H9 (cell line): Measurements from ENCODE around the gene WNT4. TPM values are rescaled to one million over a fixed set of nuclear protein-coding genes. Genes with fewer than 3 reads are reported as not detected.

Source experiments
- DNase-seq: peaks from one replicate; pipeline ENCODE4 v3.0.0-alpha.2; 2017
- H2AFZ ChIP-seq: one replicate; pipeline ENCODE4 v1.6.1; 2013; ENCODE audit warnings: mild to moderate bottlenecking, low read length, control low read depth, moderate library complexity
- H2AK5ac ChIP-seq: 2 replicates; pipeline ENCODE4 v1.6.1; 2013; ENCODE audit warnings: low read length, control low read depth, mixed read lengths; ENCODE audit not compliant: insufficient read length
- H2BK120ac ChIP-seq: one replicate; pipeline ENCODE4 v1.6.1; 2013; ENCODE audit warnings: low read depth, mild to moderate bottlenecking, low read length, control low read depth, inconsistent platforms; ENCODE audit not compliant: poor library complexity, severe bottlenecking
- H2BK12ac ChIP-seq: 2 replicates; pipeline ENCODE4 v1.6.1; 2013; ENCODE audit warnings: low read length, control low read depth, mixed read lengths, low read depth; ENCODE audit not compliant: insufficient read length
- H2BK15ac ChIP-seq: 2 replicates; pipeline ENCODE4 v1.6.1; 2013; ENCODE audit warnings: low read depth, low read length, control low read depth
- H2BK20ac ChIP-seq: one replicate; pipeline ENCODE4 v1.6.1; 2013; ENCODE audit warnings: low read depth, mild to moderate bottlenecking, low read length, control low read depth, inconsistent platforms; ENCODE audit not compliant: poor library complexity, severe bottlenecking
- H2BK5ac ChIP-seq: 2 replicates; pipeline ENCODE4 v1.6.1; 2013; ENCODE audit warnings: low read length, control low read depth, mixed read lengths; ENCODE audit not compliant: insufficient read length
- H3K14ac ChIP-seq: 2 replicates; pipeline ENCODE4 v1.6.1; 2013; ENCODE audit warnings: low read length, control low read depth; ENCODE audit not compliant: insufficient read depth
- H3K18ac ChIP-seq: 2 replicates; pipeline ENCODE4 v1.6.1; 2013; ENCODE audit warnings: low read depth, mild to moderate bottlenecking, mixed read lengths, low read length, control low read depth; ENCODE audit not compliant: insufficient read length
- H3K23ac ChIP-seq: 2 replicates; pipeline ENCODE4 v1.6.1; 2013; ENCODE audit warnings: low read length, control low read depth, mixed read lengths, low read depth; ENCODE audit not compliant: insufficient read length
- H3K23me2 ChIP-seq: 2 replicates; pipeline ENCODE4 v1.6.1; 2013; ENCODE audit warnings: low read depth, mild to moderate bottlenecking, mixed read lengths, low read length, control low read depth; ENCODE audit not compliant: insufficient read length, poor library complexity, severe bottlenecking
- H3K27ac ChIP-seq: 2 replicates; pipeline ENCODE4 v1.5.1; 2013; ENCODE audit warnings: low read length, control low read depth, mixed read lengths, low read depth; ENCODE audit not compliant: insufficient read length
- H3K27me3 ChIP-seq: 2 replicates; pipeline ENCODE4 v1.6.1; 2013; ENCODE audit warnings: low read length, control low read depth, inconsistent platforms; ENCODE audit not compliant: insufficient read depth
- H3K4ac ChIP-seq: 2 replicates; pipeline ENCODE4 v1.6.1; 2013; ENCODE audit warnings: low read depth, mild to moderate bottlenecking, control low read depth, inconsistent platforms, low read length, moderate library complexity
- H3K4me1 ChIP-seq: 2 replicates; pipeline ENCODE4 v1.6.1; 2013; ENCODE audit warnings: low read length, control low read depth, inconsistent platforms; ENCODE audit not compliant: insufficient read depth
- H3K4me2 ChIP-seq: 2 replicates; pipeline ENCODE4 v1.6.1; 2013; ENCODE audit warnings: low read length, control low read depth, mixed read lengths; ENCODE audit not compliant: insufficient read length, insufficient read depth
- H3K56ac ChIP-seq: 2 replicates; pipeline ENCODE4 v1.6.1; 2013; ENCODE audit warnings: low read depth, mild to moderate bottlenecking, mixed read lengths, low read length, control low read depth; ENCODE audit not compliant: insufficient read length
- H3K79me1 ChIP-seq: 2 replicates; pipeline ENCODE4 v1.6.1; 2013; ENCODE audit warnings: low read depth, mild to moderate bottlenecking, moderate library complexity, low read length, control low read depth, inconsistent platforms; ENCODE audit not compliant: insufficient read depth, poor library complexity, severe bottlenecking
- H3K79me2 ChIP-seq: 2 replicates; pipeline ENCODE4 v1.6.1; 2013; ENCODE audit warnings: low read length, control low read depth, inconsistent platforms; ENCODE audit not compliant: insufficient read depth
- H3K9ac ChIP-seq: 2 replicates; pipeline ENCODE4 v1.6.1; 2013; ENCODE audit warnings: low read length, control low read depth, mixed read lengths; ENCODE audit not compliant: insufficient read length; ENCODE audit errors: extremely low read depth
- H3K9me3 ChIP-seq: one replicate; pipeline ENCODE4 v1.6.1; 2013; ENCODE audit warnings: low read depth, low read length, inconsistent platforms; ENCODE audit not compliant: control insufficient read depth
- H3T11ph ChIP-seq: one replicate; pipeline ENCODE4 v1.6.1; 2013; ENCODE audit warnings: mild to moderate bottlenecking, low read length, control low read depth, inconsistent platforms
- H4K20me1 ChIP-seq: one replicate; pipeline ENCODE4 v1.6.1; 2013; ENCODE audit not compliant: control insufficient read depth, insufficient read length, insufficient read depth
- H4K5ac ChIP-seq: 2 replicates; pipeline ENCODE4 v1.6.1; 2013; ENCODE audit warnings: low read depth, mild to moderate bottlenecking, mixed read lengths, low read length, control low read depth; ENCODE audit not compliant: insufficient read length
- H4K8ac ChIP-seq: replicated peaks from 2 replicates; pipeline ENCODE4 v1.6.1; 2013; ENCODE audit warnings: low read length, control low read depth, mixed read lengths, low read depth; ENCODE audit not compliant: insufficient read length
- H4K91ac ChIP-seq: 2 replicates; pipeline ENCODE4 v1.6.1; 2013; ENCODE audit warnings: low read depth, mild to moderate bottlenecking, moderate library complexity, mixed read lengths, low read length, control low read depth; ENCODE audit not compliant: insufficient read length
- H3K27ac Mint-ChIP-seq, 3 experiments: 2 replicates in 2 of 3; 3 replicates in 1 of 3; pipeline ENCODE4 v1.8.0; 2020 to 2021; ENCODE audit warnings: mixed read lengths in 3 of 3, mild to moderate bottlenecking in 1 of 3, moderate library complexity in 1 of 3
- H3K27me3 Mint-ChIP-seq: 2 replicates; pipeline ENCODE4 v1.8.0; 2021; ENCODE audit warnings: low read depth, mild to moderate bottlenecking, moderate library complexity, mixed read lengths
- H3K36me3 Mint-ChIP-seq, 3 experiments: 2 replicates in 2 of 3; 3 replicates in 1 of 3; pipeline ENCODE4 v1.8.0; 2020 to 2021; ENCODE audit warnings: low read depth in 3 of 3, mixed read lengths in 3 of 3; ENCODE audit not compliant: insufficient read depth in 1 of 3
- H3K4me1 Mint-ChIP-seq, 2 experiments: 2 replicates each; pipeline ENCODE4 v1.8.0; 2020; ENCODE audit warnings: mixed read lengths in 2 of 2
- H3K4me3 Mint-ChIP-seq, 2 experiments: 2 replicates in 1 of 2; 3 replicates in 1 of 2; pipeline ENCODE4 v1.8.0; 2020 to 2021; ENCODE audit warnings: mild to moderate bottlenecking in 2 of 2, mixed read lengths in 2 of 2, moderate library complexity in 1 of 2
- H3K9me3 Mint-ChIP-seq, 2 experiments: 2 replicates in 1 of 2; 3 replicates in 1 of 2; pipeline ENCODE4 v1.8.0; 2020; ENCODE audit warnings: mild to moderate bottlenecking in 2 of 2, mixed read lengths in 2 of 2, moderate library complexity in 1 of 2
- CTCF ChIP-seq: fragments of 200-600 bp; sonication (generic); conservative IDR thresholded peaks from 3 replicates; pipeline ENCODE4 v1.8.0; 2021; ENCODE audit warnings: antibody characterized with exemption, mild to moderate bottlenecking
- whole genome bisulfite sequencing: extraction: QIAGEN DNeasy Blood & Tissue Kit; methylation state at CpG from one replicate; pipeline ENCODE4 v1.1.7; 2013; ENCODE audit warnings: missing lambda C conversion rate, low lambda C conversion rate, mixed read lengths; ENCODE audit not compliant: insufficient read length; ENCODE audit errors: extremely low coverage; 5-methylcytosine and 5-hydroxymethylcytosine counted together
- total RNA-seq: library from RNA; stranded (reverse); gene quantifications from 2 replicates; pipeline ENCODE4 v1.2.1, GENCODE V29; 2021

Gene WNT4
- total RNA-seq, 1 experiment from 2014 or later: 1.4 TPM

DNA sequence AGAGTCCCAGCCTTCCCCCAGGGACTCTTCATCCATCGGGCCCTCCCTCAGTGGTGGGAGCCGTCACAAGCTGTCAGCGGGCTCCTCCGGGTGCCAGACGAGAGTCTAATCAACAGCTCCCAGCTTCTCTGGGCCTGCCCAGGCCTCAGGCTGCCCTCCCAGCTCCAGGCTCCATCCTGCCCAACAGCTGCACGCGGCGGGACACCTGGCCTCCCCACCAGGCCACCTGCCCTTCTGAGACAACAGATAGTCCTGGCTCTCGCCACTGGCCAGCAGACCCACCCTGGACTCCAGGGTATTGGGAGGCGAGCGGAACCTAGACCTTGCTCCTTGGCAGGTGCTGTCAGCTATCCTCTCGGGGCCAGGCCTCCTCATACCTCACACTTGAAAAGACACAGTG is 3.1 kb downstream of the WNT4 start:
- no peak overlapping the region for H3K4ac ChIP-seq
- no peak overlapping the region for H3K9ac ChIP-seq
- Mint-ChIP-seq H3K27ac (no peak overlapping the region), H3K4me1 (peaks cover 42 to 45% of the 10 kb centered on the region in 2 experiments), H3K9me3 (no peaks in the 10 kb centered on the region; a peak in 1 of 5 replicates), H3K27me3 (peaks cover 54% of the 10 kb centered on the region), H3K4me3 (no peak overlapping the region), H3K36me3 (no peaks in the 10 kb centered on the region)
- H4K91ac ChIP-seq: no peak overlapping the region
- peaks cover 12% of the 10 kb centered on the region; the same call in 1 of the 2 replicates for H3K27me3 ChIP-seq
- H2BK15ac ChIP-seq: no peak overlapping the region
- no peaks in the 10 kb centered on the region; the same call in 1 of the 2 replicates for H3K4me1 ChIP-seq
- H2AFZ ChIP-seq: no peak overlapping the region
- H2BK12ac ChIP-seq: no peak overlapping the region
- no peak overlapping the region for H2BK5ac ChIP-seq
- no peaks in the 10 kb centered on the region for H3K9me3 ChIP-seq
- H2BK20ac ChIP-seq: no peak overlapping the region
- no peak overlapping the region for H3K27ac ChIP-seq
- no peaks in the 10 kb centered on the region for H3K79me1 ChIP-seq
- peaks cover 11% of the 10 kb centered on the region for H3K23me2 ChIP-seq
- no peak overlapping the region for H3K14ac ChIP-seq
- no peak overlapping the region for H3K56ac ChIP-seq
- H3T11ph ChIP-seq: no peak overlapping the region
- H4K20me1 ChIP-seq: no peaks in the 10 kb centered on the region
- no CpG with 5 or more reads among the region's 12 CpGs for WGBS
- H2AK5ac ChIP-seq: no peak overlapping the region
- no peak overlapping the region for H4K8ac ChIP-seq
- no peak overlapping the region for H2BK120ac ChIP-seq
- H3K4me2 ChIP-seq: no peak overlapping the region
- TF ChIP-seq CTCF: no peak
- H3K18ac ChIP-seq: no peak overlapping the region
- H4K5ac ChIP-seq: no peak overlapping the region
- no peaks in the 10 kb centered on the region for H3K79me2 ChIP-seq
- H3K23ac ChIP-seq: no peak overlapping the region
- no peak for DNase-seq
